ENCODE measurements around the gene EEF2K.
"Not testable (repeated sequence)": the region's sequence is repeated elsewhere in the genome, so short reads cannot be mapped to it uniquely, and the experiment has no call there.

The EEF2K gene

DNA sequence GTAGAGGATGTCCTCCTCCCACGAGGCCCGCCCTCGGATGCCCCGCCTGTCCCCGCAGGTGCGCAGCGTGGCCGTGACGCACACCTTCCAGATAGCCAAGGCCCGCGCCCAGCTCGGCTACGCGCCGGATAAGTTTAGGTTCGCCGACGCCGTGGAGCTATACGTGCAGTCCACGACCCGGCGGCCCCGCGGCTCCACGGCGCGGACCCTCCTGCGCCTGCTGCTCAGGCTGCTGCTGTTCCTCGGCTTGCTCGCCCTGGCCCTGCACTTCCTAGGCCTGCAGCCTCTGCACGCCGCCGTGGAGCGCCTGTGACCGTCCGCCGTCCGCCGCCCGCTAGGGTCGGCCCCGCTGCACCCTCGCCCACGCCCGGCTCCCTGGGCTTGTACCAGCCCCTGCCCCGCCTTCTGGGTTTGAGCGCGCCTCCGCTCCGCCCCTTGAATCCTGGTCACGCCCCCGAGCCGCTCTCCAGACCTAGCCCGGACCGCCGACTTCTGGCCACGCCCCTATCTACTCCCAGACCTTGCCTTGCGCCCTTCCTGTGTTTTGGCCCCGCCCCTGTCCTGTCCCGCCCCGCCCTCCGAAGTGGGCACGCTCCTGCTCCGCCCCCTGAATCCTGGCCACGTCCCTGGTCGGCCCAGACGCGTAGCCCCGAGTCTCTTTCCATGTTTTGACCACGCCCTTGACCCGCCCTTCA is 15.8 kb upstream of the EEF2K start:
- no peak for FAIRE-seq

- FAIRE-seq = peak; percentile 93
These were observed 15.1 kb upstream of the EEF2K start for GRCh38 chr16:22190776-22191531.

DNA sequence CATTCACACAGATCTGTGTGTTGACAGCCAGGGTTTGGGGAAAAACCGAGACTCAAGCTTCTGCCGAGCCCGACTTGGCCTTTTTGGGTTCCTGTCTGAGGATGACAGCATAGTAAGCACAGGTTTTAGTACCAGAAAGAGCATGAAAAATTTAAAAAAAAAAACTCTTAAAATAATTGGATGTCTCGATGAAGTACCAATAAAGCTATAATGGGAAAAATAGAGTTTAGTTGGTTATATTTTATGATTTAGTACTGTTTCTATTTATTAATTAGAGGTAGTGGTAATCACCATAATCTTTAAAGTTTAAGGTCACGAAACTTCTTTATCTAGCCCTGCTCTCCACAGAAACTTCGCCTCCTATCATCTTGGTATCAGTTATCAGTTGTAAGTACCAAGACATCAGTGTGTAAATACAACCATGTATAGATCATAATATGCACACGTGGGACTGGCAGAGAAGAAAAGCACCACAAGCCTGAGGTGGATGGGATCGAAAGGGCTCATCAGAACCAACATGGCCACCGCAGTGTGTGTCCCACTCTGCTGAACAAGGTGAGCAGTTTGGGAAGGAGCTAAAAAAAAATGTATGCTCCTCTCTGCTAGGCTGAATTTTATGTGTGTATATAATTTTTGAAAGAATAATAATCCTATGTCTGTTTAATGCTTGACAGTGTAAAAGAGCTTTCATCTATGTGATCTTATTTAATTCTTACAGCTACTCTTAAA is 14.4 kb upstream of the EEF2K start:
- FAIRE-seq = no peak

DNA sequence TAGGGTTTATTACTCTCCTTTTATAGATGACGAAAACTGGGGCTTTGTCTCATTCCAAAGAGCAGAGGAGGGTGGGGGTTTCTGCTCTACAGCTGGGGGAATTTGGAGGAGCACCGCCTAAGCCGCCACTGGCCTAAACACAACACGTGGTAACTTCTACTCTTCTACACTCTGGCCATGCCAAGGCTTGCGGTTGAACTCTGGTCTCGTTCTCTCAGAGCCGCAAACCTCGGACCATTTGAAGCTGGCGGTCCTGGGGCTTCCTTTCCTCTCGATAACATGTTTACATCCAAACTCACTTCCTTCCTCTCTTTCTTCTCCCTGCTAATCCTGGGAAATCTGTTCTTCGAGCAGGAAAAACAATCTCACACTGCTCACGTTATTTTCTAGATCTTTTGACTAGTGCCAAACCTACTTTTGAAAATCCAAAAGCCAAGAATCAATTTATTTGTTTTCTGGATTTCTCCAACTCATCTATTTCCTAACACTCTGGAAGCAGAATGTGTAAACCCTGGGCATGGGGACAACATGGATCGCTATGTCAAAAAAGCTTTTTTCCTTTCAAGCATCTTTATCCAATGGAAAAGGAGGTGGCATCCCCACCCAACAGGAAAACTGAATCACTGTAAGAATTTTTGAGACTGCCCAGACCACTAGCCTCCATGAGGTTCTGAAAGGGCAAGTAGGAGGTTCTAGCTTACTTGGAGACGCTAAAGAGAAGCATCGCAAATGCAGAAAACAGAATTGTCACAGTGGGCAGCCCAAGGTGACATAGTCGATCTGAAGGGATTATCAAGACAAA is 13.6 kb upstream of the EEF2K start:
- no peak for FAIRE-seq

DNA sequence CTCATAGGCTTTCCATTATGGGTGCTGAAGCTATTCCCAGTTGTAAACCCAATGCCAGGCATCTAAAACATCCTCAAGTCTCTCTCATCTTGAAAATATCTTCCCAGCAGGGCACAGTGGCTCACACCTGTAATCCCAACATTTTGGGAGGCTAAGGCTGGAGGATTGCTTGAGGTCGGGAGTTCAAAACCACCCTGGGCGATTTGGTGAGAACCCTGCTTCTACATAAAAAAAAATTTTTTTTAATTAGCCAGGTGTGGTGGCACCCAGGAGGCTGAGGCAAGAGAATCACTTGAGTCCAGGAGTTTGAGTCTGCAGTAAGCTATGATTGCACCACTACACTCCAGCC is 13.0 kb upstream of the EEF2K start:
- no peak for FAIRE-seq

- FAIRE-seq = no peak
These were observed 11.2 kb upstream of the EEF2K start for GRCh38 chr16:22194707-22195444.

GRCh38 chr16:22195445-22195694 is 10.7 kb upstream of the EEF2K start:
- FAIRE-seq = no peak

DNA sequence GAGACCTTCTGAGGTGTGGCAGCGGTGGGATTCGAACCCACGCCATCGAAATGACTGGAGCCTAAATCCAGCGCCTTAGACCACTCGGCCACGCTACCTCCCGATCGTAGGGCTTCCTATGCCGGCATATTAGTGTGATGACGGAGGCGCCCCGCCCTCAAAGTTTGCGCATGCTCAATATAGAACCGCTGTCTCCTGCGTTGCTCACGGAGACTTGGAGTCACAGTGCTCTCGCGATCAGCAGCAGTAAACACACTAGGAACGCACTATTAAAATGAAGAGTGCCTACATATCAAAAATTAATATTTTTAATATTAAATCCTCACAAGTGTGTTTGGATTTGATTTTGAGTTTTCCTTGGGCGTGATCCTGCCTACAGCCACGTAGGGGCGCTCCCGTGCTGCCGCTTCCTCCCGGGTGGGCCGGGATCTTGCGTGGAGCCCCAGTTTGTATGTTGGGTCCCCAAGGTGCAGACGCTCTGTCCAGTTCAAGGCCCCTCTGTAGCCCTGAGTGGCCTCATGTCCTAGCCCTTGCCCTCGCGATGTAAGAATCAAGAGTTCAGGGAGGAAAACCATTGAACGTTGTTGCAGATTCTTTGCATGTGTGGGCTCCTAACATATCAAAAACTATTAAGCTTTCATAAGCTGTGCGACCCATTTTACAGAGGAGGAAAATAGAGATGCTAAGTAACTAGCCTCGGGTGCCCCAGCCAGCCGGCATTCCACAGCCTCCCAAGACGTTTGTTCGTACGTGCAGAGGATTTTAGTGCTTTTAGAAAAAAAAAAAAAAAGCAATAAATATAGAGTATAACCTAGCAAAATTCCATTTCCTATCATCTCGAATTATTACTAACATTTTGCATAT is 10.2 kb upstream of the EEF2K start:
- FAIRE-seq = no peak

DNA sequence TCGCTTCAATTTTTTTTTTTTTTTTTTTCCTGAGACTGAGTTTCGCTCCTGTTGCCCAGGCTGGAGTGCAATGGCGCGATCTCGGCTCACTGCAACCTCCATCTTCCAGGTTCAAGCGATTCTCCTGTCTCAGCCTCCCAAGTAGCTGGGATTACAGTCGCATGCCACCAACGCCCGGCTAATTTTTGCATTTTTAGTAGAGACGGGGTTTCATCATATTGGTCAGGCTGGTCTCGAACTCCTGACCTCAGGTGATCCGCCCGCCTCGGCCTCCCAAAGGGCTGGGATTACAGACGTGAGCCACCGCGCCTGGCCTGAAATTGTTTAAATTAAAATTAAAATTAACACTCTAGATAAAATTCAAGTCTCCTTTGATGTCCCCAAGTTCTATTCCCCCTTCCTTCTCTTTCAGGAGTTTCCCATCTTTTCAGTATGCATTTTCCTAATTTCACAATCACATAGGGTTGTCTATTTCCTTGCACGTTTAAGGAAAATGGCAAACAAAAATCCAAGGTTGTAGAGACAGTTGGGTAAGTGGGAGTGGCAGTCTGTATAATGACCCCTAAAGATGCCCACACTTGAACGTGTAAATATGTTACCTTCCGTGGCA is 9.4 kb upstream of the EEF2K start:
- not testable (repeated sequence) for FAIRE-seq

- FAIRE-seq = no peak
These were observed 7.4 kb upstream of the EEF2K start for GRCh38 chr16:22198547-22199293.

GRCh38 chr16:22202261-22202637 is 3.8 kb upstream of the EEF2K start:
- no peak for FAIRE-seq

DNA sequence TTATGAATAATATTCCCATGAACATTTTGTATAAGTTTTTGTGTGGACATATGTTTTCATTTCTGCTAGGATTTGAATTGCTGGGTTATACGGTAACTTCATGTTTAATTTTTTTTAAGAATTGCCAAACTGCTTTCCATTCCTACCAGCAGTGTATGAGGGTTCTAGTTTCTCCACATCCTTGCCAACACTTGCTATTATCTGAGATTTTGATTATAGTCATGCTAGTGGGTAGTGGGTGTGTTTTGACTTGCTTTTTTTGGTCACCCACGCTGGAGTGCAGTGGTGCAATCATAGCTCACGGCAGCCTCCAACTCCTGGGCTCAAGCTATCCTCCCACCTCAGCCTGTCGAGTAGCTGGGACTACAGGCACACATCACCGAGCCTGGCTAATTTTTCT is 3.0 kb upstream of the EEF2K start:
- no peak for FAIRE-seq

GRCh38 chr16:22204091-22204655 is 1.9 kb upstream of the EEF2K start:
- FAIRE-seq = no peak

- FAIRE-seq = no peak
These were observed 483 bp upstream of the EEF2K start for GRCh38 chr16:22205577-22206012.

DNA sequence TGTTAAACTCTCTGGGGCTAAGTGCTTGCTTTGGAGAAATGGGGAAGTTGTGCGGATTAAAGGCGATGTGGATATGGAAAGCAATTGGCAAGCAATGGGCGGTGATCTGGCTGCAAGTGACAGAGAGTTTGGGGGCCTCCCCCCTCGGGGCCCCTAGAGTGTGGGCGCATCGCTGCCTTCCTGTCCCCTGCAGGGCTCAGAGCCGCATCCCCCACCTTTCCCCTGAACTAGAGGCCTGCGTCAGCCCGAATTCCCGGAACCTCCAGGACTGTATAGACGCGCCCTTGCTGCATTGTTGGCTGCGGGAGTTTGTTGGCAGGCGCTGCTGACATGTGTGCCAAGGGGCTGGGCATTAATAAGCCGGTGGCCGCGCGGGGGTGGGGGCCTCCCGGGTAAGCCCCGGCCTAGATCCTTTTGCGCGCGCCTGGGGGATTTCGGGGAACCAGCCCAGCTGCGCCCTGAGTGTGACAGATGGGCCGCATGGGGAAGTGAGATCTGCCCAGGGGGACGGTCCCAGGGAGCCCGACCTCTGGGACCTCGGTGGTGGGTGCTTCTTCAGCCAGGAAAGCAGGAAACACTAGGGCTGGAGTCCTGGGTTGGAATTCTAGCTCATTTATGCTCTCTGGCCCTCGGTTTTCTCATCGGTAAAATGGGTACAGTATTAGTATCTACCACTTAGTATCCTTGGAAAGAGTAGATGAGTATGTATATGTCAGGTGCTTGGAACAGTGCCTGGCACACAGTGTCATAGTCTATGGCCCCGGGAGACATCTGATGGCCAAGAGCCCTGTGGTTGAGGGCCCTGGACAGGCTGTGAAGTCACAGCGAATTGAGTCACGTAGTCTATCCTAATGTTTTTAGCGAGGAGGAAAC is 1.0 kb downstream of the EEF2K start:
- no peak for FAIRE-seq

- no peak for FAIRE-seq
These were observed 1.8 kb downstream of the EEF2K start for GRCh38 chr16:22207715-22208360.

DNA sequence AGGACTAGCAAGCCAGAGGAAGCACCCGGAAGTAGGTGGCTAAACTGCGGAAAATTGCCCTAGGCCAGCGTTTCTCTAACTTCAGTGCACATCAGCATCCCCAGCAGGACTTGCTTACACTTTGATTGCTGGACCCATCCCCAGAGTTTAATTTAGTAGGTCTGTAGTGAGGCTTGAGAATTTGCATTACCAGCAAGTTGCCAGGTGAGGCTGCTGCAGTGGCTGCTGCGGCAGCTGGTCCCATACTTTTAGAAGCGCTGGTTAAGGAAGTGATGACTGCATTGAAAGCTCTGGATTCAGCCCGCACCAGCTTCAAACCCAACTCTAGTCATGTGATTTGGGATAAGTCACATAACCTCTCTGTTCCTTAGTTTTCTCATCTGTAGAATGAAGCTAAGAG is 4.2 kb downstream of the EEF2K start:
- FAIRE-seq = no peak

DNA sequence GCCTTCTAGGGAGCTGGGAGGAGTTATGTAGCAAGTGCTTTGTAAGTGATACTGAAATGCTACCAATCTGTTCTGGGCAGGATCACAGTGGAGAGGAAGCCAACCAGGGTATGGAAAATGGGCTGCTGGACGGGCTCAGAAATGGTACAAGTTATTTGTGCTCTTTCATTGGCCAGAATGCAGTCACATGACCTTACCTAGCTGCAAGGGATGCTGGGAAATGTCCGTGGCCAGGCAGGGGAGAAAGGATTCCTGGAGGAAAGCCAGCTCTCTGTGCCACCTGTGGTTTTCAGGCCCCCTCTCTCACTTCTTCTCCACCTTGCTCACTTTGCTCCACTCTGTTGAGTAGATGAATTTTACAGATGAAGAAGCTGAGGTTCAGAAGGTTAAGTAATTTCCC is 4.8 kb downstream of the EEF2K start:
- no peak for FAIRE-seq

DNA sequence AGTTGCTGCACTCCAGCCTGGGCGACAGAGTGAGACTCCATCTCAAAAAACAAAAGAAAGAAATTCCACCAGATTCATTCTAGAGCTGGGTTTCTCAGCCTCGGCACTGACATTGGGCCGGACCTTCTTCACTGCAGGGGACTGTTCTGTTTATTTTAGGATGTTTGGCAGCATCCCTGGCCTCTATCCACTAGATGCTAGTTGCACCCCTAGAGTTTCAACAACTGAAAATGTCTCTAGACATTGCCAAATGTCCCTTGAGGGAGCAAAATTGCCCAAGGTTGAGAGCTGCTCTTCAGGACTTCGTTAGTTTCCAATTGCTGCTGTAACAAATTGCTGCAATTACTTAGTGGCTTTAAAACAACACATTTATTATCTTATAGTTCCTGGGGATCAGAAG is 7.2 kb downstream of the EEF2K start:
- no peak for FAIRE-seq

Measured in A204.1 (cell line).